RWPE1 (cell line): ENCODE data around the gene NAB2.
A peak's percentile ranks its signal among the peaks of the same experiment; 100 is the strongest.

Experiments used
- CTCF ChIA-PET: fragments of 350-600 bp; sonication (Branson Sonifier 250); formaldehyde crosslinking; extraction: SDS; loops from one replicate; lab custom pipeline; 2021; lab: Yijun Ruan, JAX
- POLR2A ChIA-PET: fragments of 400-600 bp; formaldehyde crosslinking; extraction: SDS; loops from one replicate; lab custom pipeline; 2020; ENCODE audit warnings: antibody characterized with exemption; ENCODE audit not compliant: low non-redundant PET; lab: Yijun Ruan, JAX
- DNase-seq: peaks from one replicate; pipeline ENCODE4 v3.0.0; 2012; ENCODE audit warnings: low spot score
- H3K27ac ChIP-seq: fragments of 450-650 bp; 2 replicates; pipeline ENCODE4 v1.5.1; 2017
- TF ChIP-seq, protein P1 (sequence below): fragments of 450-650 bp; conservative IDR thresholded peaks from 2 replicates; pipeline ENCODE4 v1.5.1; 2017; ENCODE audit warnings: low read depth, mild to moderate bottlenecking

Gene NAB2

DNA sequence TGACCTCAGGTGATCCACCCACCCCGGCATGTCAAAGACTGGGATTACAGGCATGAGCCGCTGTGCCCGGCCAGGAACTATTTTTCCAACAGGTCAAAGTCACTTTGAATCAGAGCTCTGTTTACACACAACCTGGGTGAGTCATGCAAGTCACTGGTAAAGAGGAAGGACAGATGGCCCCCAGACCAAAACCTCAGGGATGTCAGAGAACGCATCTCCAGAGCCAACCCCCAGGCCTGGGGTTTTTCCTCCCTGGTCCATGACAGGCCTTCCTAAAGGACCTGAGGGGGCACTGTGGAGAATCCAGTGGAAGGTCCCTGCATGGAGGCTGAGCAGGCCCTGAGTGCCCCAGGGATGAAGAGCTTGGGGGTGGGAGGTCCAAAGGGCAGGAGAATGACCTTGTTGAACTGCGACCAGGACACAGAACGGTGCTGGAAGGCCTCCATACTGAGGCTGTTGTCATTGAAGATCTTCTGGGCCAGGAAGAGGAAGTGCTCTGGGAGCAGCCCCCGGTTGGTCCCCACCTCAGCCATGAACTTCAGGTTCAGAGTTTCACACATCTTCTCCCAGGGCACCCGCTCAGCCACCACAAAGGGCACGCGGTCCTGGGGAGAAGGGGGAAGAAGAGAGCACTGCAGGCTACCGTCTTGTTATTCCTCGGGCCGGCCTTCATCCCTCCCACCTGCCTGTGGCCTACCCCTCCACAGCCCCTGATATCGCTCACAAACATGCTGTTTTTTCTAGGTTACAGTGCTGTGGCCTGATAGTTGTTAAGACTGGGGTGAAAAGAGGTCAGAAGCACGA lies 13.2 kb downstream of the NAB2 start:
- POLR2A ChIA-PET: interaction anchor here (1.5 kb wide), 1 partner anchor 10 kb away, joined by 3 read pairs; no protein-coding TSS in a partner anchor
- DNase-seq: no peak
- TF ChIP-seq, protein P1, sequence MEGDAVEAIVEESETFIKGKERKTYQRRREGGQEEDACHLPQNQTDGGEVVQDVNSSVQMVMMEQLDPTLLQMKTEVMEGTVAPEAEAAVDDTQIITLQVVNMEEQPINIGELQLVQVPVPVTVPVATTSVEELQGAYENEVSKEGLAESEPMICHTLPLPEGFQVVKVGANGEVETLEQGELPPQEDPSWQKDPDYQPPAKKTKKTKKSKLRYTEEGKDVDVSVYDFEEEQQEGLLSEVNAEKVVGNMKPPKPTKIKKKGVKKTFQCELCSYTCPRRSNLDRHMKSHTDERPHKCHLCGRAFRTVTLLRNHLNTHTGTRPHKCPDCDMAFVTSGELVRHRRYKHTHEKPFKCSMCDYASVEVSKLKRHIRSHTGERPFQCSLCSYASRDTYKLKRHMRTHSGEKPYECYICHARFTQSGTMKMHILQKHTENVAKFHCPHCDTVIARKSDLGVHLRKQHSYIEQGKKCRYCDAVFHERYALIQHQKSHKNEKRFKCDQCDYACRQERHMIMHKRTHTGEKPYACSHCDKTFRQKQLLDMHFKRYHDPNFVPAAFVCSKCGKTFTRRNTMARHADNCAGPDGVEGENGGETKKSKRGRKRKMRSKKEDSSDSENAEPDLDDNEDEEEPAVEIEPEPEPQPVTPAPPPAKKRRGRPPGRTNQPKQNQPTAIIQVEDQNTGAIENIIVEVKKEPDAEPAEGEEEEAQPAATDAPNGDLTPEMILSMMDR: no peak
- CTCF ChIA-PET: interaction anchor here (0.6 to 1.0 kb wide), 2 partner anchors 73 to 925 kb away, joined by 3 to 5 read pairs; no protein-coding TSS in a partner anchor
- peak overlapping the region; percentile 52 for H3K27ac ChIP-seq

DNA sequence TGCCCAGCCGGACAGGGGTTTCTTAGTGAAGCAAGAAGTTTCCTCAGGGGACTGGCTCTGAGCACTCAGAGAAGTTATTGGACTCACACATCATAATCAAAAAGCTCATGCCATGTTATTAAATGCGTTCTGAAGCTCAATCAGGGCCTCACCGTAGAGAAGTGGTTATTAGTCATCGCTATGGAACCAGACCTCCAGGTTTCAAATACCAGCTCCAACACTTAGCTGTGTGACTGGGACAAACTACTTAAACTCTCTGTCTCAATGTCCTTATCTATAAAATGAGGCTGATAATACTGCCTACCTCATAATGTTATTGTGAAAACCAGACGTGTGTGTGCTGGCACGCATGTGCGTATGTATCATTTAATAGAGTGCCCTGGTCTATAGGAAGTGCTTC lies 14.9 kb downstream of the NAB2 start:
- POLR2A ChIA-PET: no interaction called here
- no peak for DNase-seq
- TF ChIP-seq, protein P1: no peak
- H3K27ac ChIP-seq: peak overlapping the region; percentile 52
- CTCF ChIA-PET: interaction anchor here (0.5 kb wide), 1 partner anchor 41 kb away, joined by 4 read pairs; no protein-coding TSS in a partner anchor

DNA sequence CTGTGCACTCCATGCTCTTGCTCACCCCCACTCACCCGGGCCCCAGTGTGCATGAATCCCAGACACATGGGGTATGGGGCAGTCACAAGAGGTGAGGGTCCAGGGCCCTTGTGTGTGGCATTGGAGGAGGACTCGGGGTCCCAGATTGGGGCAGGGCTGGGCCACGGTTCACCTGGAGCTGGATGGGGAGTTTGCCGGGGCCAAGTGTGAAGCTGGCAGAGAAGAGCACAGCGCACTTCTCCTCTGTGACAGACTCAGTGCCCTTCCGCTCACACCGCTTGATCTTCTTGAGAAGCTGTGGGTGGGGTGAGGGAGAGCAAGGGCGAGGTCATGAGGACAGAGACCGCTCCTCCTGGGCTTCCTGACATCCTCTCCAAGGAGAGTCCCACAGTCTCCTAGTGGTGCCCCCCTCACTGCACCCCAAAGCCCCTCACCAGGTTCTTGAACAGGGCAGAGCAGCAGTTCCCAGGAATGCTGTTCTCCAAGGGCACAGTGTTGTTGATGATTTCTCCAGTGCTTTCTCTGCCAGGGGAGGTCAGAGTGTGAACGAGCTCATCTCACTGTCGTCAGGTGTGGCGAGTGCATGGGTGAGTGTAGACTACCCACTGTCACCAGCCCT lies 15.5 kb downstream of the NAB2 start:
- no peak for DNase-seq
- CTCF ChIA-PET: interaction anchor here (0.5 kb wide), 1 partner anchor 41 kb away, joined by 4 read pairs; no protein-coding TSS in a partner anchor
- POLR2A ChIA-PET: interaction anchor here (0.6 to 1.0 kb wide), 2 partner anchors 9 to 13 kb away, joined by 3 to 4 read pairs; no protein-coding TSS in a partner anchor
- peak overlapping the region; percentile 41 for H3K27ac ChIP-seq
- TF ChIP-seq, protein P1: no peak

DNA sequence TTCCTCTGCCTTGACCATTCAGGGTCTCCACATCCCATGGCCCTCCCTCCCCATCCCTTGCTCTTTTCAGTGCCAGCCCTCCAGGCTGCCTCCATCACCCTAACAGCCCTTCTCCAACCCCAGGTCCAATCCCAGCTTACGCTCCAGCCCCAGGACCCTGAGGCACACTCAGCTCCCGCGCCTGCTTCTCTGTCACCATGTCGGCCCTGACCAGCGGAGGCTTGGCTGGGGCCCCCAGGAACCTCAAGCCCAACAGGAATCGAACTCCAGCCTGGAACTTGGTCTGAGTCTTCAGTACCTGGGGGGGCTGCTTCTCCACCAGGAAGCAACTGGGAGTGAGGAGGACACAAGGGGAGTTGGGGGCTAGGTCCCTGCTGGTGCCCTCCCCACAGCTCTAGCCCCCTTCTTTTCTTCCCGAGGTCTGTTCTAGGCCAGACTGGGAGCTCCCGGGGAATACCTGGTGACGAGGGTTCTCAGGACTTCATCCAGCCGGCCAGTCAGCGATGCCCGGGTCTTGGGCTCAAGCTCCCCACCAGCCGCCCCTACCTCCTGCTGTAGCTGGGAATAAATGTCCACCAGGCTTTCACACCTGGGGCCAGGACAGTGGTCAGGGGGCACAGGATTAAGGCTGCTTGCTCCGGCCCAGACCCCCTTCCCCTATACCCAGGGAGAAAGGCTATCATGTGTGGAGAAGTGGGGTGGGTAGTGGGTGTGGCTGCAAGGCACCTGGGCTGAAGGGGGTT lies 16.3 kb downstream of the NAB2 start:
- POLR2A ChIA-PET: interaction anchor here (1.0 kb wide), 1 partner anchor 9 kb away, joined by 3 read pairs; no protein-coding TSS in a partner anchor
- peak overlapping the region; percentile 41 for H3K27ac ChIP-seq
- DNase-seq: no peak
- TF ChIP-seq, protein P1: no peak
- CTCF ChIA-PET: interaction anchor here (0.5 to 0.7 kb wide), 2 partner anchors 16 to 57 kb away, joined by 3 read pairs; no protein-coding TSS in a partner anchor

DNA sequence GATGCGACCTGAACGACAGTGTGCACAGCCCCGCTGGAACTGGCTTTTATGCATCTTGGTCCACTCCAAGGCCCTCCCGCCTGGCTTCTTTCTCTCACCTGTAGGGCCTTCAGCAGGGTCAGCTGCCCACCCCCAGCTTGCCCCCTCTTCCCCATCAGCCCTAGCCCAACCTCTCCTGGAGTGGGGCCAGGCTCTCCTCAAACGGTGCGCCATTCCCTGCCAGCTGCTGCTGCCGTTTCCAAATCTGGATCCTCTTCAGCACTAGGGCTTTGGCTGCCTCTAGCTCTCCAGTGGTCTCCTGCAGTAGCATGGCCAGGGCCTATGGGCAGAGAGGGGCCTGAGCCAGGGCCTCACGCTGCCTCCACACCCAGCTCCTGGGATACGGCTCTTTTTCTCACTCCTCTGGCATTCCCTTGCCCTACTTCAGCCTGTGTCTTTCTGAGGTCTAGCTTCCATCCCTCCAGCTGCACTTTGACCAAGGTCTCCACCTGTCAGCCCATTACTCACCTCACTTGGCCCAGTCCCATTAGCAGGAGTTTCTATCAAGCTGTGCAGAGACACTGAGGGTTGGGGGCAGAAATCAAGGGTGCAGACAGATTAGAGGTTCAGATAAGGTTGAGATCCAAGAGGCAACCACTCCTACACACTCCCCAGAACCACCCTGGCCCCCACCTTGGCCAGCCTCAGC lies 17.3 kb downstream of the NAB2 start:
- DNase-seq: no peak
- TF ChIP-seq, protein P1: no peak
- CTCF ChIA-PET: no interaction called here
- POLR2A ChIA-PET: no interaction called here
- H3K27ac ChIP-seq: peak overlapping the region; percentile 41
